Lower lobe of right lung (tissue), 2 donors: ENCODE data around the gene MCF2L. TPM values are rescaled to one million over a fixed set of nuclear protein-coding genes. Genes with fewer than 3 reads are reported as not detected.
A peak's percentile ranks its signal among the peaks of the same experiment; 100 is the strongest.

ENCODE experiments used
- ATAC-seq, 2 donors: fragments of 200-7000 bp; cut with Tn5 transposase; one replicate each; pipeline ENCODE4 v1.9.1; 2020 to 2022; ENCODE audit warnings: mild to moderate bottlenecking in 2 of 2, moderate library complexity in 2 of 2
- DNase-seq: peaks from one replicate; pipeline ENCODE4 v3.0.0-alpha.2; 2020
- H3K27ac ChIP-seq: fragments of 200-600 bp; one replicate; pipeline ENCODE4 v1.8.0; 2022
- H3K27me3 ChIP-seq: fragments of 200-600 bp; one replicate; pipeline ENCODE4 v1.8.0; 2022; ENCODE audit warnings: low read depth
- H3K36me3 ChIP-seq: fragments of 200-600 bp; one replicate; pipeline ENCODE4 v1.8.0; 2022; ENCODE audit warnings: mild to moderate bottlenecking
- H3K4me1 ChIP-seq: fragments of 200-600 bp; one replicate; pipeline ENCODE4 v1.8.0; 2022
- H3K4me3 ChIP-seq: fragments of 200-600 bp; one replicate; pipeline ENCODE4 v1.8.0; 2022; ENCODE audit warnings: mild to moderate bottlenecking
- H3K9me3 ChIP-seq: fragments of 200-600 bp; one replicate; pipeline ENCODE4 v1.8.0; 2022
- CTCF ChIP-seq: fragments of 200-600 bp; IDR thresholded peaks from one replicate; pipeline ENCODE4 v1.8.0; 2022; ENCODE audit warnings: antibody characterized with exemption, mild to moderate bottlenecking
- intact Hi-C: fragments of 100-400 bp; cut with DNase I; formaldehyde crosslinking; loops from one replicate; pipeline ENCODE4 v1.11.0; 2022
- total RNA-seq: library from RNA; stranded (reverse); fragmentation: NEBNext Ultra II Directional; extraction: Animal tissue kit (Norgen Biotek cat#: 25700); gene quantifications from one replicate; pipeline ENCODE4 v1.2.1, GENCODE V29; 2021
- donor health status: DM: no; HTN: yes; CAD: no; lungs with severe emphysema.

Gene MCF2L
- total RNA-seq, 1 donor from 2014 or later: 42.4 TPM

- TF ChIP-seq CTCF: no peak
- ATAC-seq: peak; percentile 58 to 76
- no peak overlapping the region for H3K4me3 ChIP-seq
These were observed 96.6 kb downstream of the MCF2L start for GRCh38 chr13:113065406-113066141.

GRCh38 chr13:113066142-113066455 is 97.1 kb downstream of the MCF2L start:
- no peak for ATAC-seq
- intact Hi-C loops: no loop called here
- no peak overlapping the region for H3K4me3 ChIP-seq
- H3K27me3 ChIP-seq: no peaks in the 10 kb centered on the region
- no peaks in the 10 kb centered on the region for H3K4me1 ChIP-seq
- no peak for TF ChIP-seq CTCF
- no peaks in the 10 kb centered on the region for H3K9me3 ChIP-seq
- DNase-seq: no peak
- H3K27ac ChIP-seq: no peak overlapping the region
- H3K36me3 ChIP-seq: peaks cover 7% of the 10 kb centered on the region

More at GRCh38 chr13:113065406-113066141, 96.6 kb downstream of the MCF2L start:
- intact Hi-C loops: no loop called here
- H3K4me1 ChIP-seq: no peaks in the 10 kb centered on the region
- peaks cover 7% of the 10 kb centered on the region for H3K36me3 ChIP-seq
- H3K27ac ChIP-seq: no peak overlapping the region
- H3K9me3 ChIP-seq: no peaks in the 10 kb centered on the region
- H3K27me3 ChIP-seq: no peaks in the 10 kb centered on the region
- DNase-seq: no peak

GRCh38 chr13:113066746-113067145 is 97.7 kb downstream of the MCF2L start:
- no peaks in the 10 kb centered on the region for H3K27me3 ChIP-seq
- no peaks in the 10 kb centered on the region for H3K4me1 ChIP-seq
- DNase-seq (no peak), ATAC-seq (no peak)
- H3K27ac ChIP-seq: no peak overlapping the region
- peaks cover 7% of the 10 kb centered on the region for H3K36me3 ChIP-seq
- H3K9me3 ChIP-seq: no peaks in the 10 kb centered on the region
- H3K4me3 ChIP-seq: no peak overlapping the region
- no peak for TF ChIP-seq CTCF
- intact Hi-C loops: no loop called here

GRCh38 chr13:113069861-113070805 is 101.1 kb downstream of the MCF2L start:
- DNase-seq (no peak), ATAC-seq (no peak)
- intact Hi-C loops: no loop called here
- H3K4me3 ChIP-seq: no peak overlapping the region
- H3K4me1 ChIP-seq: no peaks in the 10 kb centered on the region
- no peaks in the 10 kb centered on the region for H3K27me3 ChIP-seq
- no peak for TF ChIP-seq CTCF
- H3K36me3 ChIP-seq: peaks cover 11% of the 10 kb centered on the region
- H3K27ac ChIP-seq: no peak overlapping the region
- no peaks in the 10 kb centered on the region for H3K9me3 ChIP-seq

GRCh38 chr13:113070855-113071254 is 101.8 kb downstream of the MCF2L start:
- ATAC-seq (no peak), DNase-seq (no peak)
- no peak overlapping the region for H3K4me3 ChIP-seq
- no peaks in the 10 kb centered on the region for H3K4me1 ChIP-seq
- no peaks in the 10 kb centered on the region for H3K27me3 ChIP-seq
- H3K9me3 ChIP-seq: no peaks in the 10 kb centered on the region
- peaks cover 18% of the 10 kb centered on the region for H3K36me3 ChIP-seq
- intact Hi-C loops: no loop called here
- TF ChIP-seq CTCF: no peak
- H3K27ac ChIP-seq: no peak overlapping the region
